T47D (cell line): Measurements from ENCODE around the gene UBE2E3.
A peak's percentile ranks its signal among the peaks of the same experiment; 100 is the strongest.
"Not testable (repeated sequence)": the region's sequence is repeated elsewhere in the genome, so short reads cannot be mapped to it uniquely, and the experiment has no call there.

ENCODE experiments used
- DNase-seq, 2 experiments: peaks; one replicate each; pipeline versions ENCODE4 v3.0.0 to v3.0.0-alpha.2; 2011 to 2012; ENCODE audit warnings: low read depth in 1 of 2, low spot score in 1 of 2
- JUND ChIP-seq: IDR thresholded peaks from 2 replicates; pipeline ENCODE4 v1.6.1; 2012; ENCODE audit warnings: low read depth
- in situ Hi-C: cut with HindIII; loops from 2 replicates; pipeline ENCODE4 v1.10.0; 2016; ENCODE audit warnings: low sequenced_read_pairs, low pct_unique_long_range_greater_than_20kb

The UBE2E3 gene

GRCh38 chr2:181007086-181007837, 26.9 kb downstream of the UBE2E3 start:
- DNase-seq: no peak
- TF ChIP-seq JUND: no peak
- in situ Hi-C loops: no loop called here

DNA sequence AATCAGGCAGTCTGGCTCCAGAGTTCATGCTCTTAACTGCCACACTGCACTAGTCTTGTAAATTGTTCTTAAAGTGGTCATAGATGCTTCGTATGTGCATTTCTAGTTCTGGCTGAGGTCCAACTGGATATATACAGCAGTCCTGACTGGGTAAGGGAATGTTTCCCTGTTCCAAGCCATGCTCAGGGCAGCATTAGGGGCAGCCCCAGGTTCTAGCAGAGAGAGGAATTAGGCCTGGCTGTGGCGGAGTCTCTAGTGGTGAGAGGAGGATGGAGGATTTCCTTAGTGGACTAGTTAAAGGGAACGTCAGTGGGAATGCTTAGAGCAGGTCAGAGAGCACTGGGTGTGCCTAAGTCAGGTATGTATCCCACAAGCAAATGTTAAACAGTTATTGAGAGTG, 28.0 kb downstream of the UBE2E3 start:
- no peak for TF ChIP-seq JUND
- no peak for DNase-seq
- in situ Hi-C loops: no loop called here

DNA sequence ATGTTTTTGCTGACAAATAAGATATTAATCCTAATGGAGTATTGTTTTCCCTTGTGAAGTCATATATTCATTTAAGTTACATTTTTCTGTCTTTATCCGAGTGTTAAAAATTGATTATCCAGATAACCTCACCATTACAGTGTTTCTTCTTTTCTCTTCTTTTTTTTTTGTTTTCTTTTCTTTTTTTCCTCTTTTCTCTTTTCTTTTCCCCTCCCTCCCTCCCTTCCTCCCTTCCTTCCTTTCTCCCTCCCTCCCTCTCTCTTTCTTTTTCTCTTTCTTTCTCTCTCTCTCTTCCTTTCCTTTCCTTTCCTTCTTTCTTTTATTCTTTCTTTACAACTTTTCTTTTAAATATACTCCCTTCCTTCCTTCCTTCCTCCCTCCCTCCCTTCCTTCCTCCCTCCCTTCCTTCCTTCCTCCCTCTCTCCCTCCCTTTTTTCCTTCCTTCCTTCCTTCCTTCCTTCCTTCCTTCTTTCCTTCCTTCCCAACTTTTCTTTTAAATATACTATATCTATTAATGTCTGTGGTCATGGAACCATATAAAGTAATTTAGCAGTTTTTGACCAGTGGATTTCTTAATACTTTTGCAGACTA, 40.9 kb downstream of the UBE2E3 start:
- DNase-seq: no peak
- TF ChIP-seq JUND: no peak
- in situ Hi-C loops: no loop called here

DNA sequence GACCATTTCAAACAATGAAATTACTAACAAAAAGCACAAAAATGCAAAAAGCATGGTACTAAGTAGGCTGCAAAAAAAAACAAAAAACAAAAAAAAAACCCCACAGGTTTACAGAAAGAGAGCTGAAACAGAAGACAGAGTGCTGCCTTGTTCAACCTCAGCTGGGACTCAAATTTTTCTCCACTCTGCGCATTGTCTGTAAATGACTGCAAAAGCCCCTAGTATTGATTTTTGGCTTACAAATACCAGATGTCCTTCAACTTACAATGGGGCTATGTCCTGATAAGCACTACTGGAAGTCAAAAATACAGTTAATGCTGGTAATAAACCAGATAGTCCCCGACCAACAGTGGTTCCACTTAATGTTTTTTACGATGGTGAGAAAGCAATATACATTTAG, 42.2 kb downstream of the UBE2E3 start:
- in situ Hi-C loops: no loop called here
- no peak for DNase-seq
- no peak for TF ChIP-seq JUND

GRCh38 chr2:181025004-181025403, 44.6 kb downstream of the UBE2E3 start:
- no peak for TF ChIP-seq JUND
- in situ Hi-C loops: no loop called here
- no peak for DNase-seq

DNA sequence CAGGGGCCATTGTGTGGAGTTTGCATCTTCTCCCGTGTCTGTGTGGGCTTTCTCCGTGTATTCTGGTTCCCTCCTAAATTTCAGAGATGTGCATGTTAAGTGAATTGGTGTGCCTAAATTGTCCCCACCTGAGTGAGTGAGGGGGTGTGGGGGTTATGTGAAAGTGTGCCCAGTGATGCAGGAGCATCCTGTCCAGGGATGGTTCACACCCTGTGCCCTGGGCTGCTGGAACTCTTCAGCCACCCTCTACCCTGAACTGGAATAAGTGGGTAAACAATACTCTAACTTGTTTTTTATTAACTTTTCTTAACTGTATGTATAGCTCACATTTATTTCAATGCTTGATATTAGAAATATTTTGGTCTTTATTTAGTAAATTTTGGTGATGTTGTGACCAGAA, 56.0 kb downstream of the UBE2E3 start:
- in situ Hi-C loops: no loop called here
- TF ChIP-seq JUND: no peak
- no peak for DNase-seq

DNA sequence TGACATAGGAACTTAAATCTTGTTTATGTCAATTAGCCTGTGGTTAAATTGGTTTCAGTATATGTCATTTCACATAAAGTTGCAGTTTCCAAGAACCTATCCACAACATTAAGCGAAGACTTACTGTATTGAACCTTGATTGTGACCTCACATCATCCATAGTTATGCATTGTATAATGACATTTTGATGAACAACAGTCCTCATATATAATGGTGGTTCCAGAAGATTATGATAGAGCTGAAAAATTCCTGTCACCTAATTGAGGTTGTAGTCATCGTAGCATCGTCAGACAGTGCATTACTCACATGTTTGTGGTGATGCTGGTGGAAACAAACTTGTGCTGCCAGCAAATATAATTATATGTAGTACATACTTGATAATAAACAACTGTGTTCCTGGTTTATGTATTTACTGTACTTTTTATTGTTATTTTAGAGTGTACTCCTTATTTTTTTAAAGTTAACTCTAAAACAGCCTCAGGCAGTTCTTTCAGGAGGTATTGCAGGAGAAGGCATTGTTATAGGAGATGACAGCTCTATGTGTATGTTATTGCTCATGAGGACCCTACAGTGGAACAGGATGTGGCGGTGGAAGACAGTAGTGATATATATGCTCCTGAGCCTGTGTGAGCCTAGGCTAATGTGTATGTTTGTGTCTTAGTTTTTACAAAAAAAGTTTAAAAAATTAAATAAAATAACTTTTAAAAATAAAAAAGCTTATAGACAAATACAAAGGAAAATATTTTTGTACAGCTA, 56.6 kb downstream of the UBE2E3 start:
- in situ Hi-C loops: no loop called here
- peak in 1 of 2 experiments; percentile 7 for DNase-seq
- TF ChIP-seq JUND: no peak

- no peak for TF ChIP-seq JUND
- in situ Hi-C loops: no loop called here
- DNase-seq: no peak
These were observed 57.5 kb downstream of the UBE2E3 start for GRCh38 chr2:181037922-181038321.

GRCh38 chr2:181038796-181039195, 58.4 kb downstream of the UBE2E3 start:
- DNase-seq: no peak
- no peak for TF ChIP-seq JUND
- in situ Hi-C loops: no loop called here

- in situ Hi-C loops, DNase-seq: not testable (repeated sequence)
These were observed 60.4 kb downstream of the UBE2E3 start for GRCh38 chr2:181040839-181041238.

GRCh38 chr2:181041661-181042060, 61.3 kb downstream of the UBE2E3 start:
- in situ Hi-C loops: no loop called here
- no peak for TF ChIP-seq JUND

DNA sequence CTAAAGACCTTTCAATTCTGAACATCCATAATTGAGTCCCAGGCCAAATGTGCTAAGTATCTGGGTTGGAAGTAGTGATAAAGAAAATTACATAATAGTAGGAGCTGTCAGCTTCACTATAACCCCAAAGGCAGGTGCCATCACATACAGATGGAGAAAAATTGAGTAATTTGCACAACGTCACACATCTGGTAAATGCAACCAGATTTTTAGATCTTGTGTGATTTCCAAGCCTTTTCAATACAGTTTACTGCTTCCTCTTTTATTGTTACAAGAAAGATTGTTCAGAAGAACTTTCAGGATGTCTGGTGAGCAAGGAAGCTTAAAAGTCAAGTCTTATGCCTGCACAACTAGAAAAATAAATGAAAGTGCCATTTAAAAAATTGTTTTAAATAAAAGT, 62.3 kb downstream of the UBE2E3 start:
- TF ChIP-seq JUND: no peak
- DNase-seq: no peak
- in situ Hi-C loops: no loop called here

More at GRCh38 chr2:181041661-181042060, 61.3 kb downstream of the UBE2E3 start:
- no peak for DNase-seq

GRCh38 chr2:181046833-181047232, 66.4 kb downstream of the UBE2E3 start:
- no peak for TF ChIP-seq JUND
- in situ Hi-C loops: no loop called here
- DNase-seq: no peak

- no peak for DNase-seq
- no peak for TF ChIP-seq JUND
- in situ Hi-C loops: no loop called here
These were observed 67.4 kb downstream of the UBE2E3 start for GRCh38 chr2:181047829-181048228.
